ENCODE data around the gene ADAM22.
A peak's percentile ranks its signal among the peaks of the same experiment; 100 is the strongest.

Gene ADAM22

DNA sequence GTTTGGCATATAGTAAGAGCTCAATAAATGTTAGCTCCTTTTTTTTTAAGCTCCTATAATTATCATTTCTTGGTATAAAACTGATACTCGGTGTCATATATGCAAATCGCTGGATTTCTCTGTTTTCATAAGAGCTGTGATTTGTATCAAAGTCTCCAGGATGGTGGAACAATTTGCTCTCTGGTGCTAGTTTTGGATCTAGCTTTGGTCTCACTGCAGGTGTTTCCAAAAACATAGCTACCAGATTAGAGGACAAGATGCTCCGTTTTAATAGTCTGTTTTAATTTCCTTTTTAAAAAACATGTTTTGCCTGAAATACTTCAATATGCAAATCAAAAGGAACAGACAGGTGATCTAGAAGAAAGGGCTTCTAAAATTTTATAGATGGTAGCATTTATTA is 25.3 kb downstream of the ADAM22 start:
- DNase-seq, result no peak

GRCh38 chr7:87960239-87960638 is 26.2 kb downstream of the ADAM22 start:
- DNase-seq, result no peak

- no peak for DNase-seq
Measured at GRCh38 chr7:87961754-87962153, 27.7 kb downstream of the ADAM22 start.

- no peak for DNase-seq
Measured at GRCh38 chr7:87966271-87966670, 32.2 kb downstream of the ADAM22 start.

DNA sequence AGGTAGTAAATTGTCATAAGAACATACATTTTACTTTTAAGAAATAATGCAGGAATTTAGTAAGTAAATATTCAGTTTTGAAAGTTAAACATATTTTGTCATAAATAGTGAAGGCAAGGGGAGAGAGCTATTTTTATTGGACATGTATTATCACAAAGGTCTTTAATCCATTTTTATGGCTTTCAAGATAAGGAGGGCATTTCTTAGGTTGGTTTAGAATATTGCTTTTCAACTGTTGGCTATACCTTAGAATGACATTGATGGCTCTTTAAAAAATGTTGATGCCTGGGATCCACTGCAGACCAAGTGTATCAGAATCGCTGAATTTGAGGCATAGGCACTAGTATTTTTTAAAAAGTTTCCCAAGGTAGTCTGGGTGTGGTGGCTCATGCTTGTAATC is 34.0 kb downstream of the ADAM22 start:
- DNase-seq, result no peak

GRCh38 chr7:87982116-87982515 is 48.1 kb downstream of the ADAM22 start:
- peak; percentile 44 to 49 for DNase-seq

DNA sequence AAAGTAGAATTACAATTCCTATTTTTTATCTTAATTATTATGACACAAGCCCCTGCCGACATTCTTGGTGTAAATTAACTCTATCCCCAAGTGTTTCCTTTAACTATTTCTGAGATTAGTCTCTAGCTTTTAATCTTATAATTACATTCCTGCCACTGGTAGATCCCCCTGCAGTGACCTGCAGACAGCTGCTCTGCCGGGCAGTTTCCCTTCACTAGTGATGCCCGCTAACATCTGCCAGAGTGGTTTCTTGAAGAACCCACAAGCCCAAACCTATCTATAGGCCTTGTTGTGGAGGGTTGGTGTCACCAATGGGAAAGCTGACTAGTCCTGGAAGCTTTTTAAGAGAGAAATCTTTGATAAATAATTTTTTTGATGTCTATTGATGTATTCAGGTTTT is 50.0 kb downstream of the ADAM22 start:
- no peak for DNase-seq

DNA sequence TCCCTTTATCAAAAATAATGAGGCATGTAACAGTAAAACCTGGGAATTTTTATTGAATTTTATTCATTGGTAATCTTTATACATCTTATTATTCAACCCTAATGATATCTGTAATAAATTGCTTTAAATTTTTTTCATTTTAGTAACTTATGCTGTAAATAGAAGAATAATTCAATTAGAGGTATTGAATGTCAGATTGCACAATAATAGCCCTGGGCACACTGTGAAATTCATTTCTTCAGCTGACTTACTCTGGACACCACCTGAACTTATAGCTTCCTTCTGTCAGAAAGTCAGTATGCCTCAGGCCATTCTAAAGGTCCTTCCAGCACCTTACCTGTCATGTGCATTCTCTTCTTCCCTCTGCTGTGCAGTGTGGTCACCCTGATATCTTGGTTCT is 59.2 kb downstream of the ADAM22 start:
- no peak for DNase-seq

- DNase-seq, result no peak
Measured at GRCh38 chr7:87999261-87999660, 65.2 kb downstream of the ADAM22 start.

DNA sequence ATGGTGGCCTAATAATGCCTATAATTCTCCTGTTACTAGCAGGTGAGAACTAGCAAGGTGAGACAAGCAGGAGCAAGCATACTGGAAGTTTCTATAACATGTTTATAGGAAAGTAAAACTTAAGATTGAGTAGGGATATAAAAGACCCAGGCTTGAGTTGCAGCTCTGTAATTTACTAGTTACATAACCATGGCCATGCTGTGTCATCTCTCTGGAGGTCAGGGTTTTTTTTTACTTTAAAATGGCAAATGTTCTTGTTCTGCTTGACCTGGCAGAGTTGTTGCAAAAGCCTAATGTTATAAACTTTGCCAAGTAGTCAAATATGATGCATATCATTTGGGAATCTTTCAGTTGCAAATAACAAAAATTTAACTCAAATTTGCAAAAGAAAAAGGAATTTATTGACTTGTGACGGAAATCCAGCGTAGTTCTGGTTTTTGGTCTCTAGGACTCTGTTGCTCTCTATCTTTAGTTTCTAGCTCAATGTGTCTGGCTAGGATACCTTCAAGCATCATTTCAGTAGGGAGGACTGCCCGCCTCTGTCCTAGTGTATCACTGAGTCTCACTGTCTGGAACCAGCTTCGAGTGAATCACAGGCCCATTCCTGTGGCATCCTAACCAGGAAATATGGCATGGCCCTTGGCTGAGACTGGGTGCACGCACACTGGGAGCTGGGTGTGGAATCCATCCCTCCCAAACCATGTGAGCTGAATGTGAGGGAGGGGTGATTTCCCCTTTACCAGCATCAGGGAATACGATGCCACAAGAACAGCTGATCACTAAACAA is 67.9 kb downstream of the ADAM22 start:
- DNase-seq, result no peak

DNA sequence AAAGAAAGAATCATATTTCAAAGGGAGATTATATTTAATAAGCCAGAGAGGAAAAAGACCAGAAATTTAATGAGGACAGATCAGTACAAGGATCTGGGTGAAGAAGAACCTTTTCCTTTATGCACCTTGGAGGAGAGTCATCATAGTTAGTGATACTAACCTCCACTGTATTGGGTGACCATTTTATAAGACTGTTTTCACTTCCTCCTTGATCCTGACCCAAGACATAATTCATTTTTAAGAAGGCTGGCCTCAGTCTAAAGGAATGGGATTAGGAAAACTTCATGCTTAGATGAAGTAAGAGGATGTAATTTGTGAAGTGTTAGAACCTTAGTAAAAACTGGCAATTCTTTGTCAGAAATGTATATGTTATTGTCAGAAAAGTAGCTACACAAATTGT is 68.6 kb downstream of the ADAM22 start:
- DNase-seq, result no peak

DNA sequence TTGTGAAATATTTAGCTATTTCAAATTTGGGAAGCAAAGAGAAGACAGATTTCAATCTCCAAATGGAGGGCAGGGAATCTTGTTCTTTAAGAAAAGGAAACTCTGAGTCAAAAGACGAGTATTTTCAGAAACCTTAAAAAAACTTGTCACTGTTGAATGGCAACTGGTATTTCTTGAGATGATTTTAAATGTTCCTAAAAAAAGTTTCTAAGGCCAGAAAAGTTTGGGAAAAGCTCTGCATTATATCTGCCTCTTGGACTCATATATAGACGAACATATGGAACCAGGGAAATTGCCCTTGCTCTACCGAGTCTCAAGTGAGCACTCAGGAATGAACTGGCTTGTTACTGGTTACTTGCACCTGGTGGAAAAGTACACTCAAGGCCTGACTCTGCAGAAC is 69.5 kb downstream of the ADAM22 start:
- no peak for DNase-seq

- DNase-seq, result no peak
Measured at GRCh38 chr7:88005191-88005590, 71.1 kb downstream of the ADAM22 start.

DNA sequence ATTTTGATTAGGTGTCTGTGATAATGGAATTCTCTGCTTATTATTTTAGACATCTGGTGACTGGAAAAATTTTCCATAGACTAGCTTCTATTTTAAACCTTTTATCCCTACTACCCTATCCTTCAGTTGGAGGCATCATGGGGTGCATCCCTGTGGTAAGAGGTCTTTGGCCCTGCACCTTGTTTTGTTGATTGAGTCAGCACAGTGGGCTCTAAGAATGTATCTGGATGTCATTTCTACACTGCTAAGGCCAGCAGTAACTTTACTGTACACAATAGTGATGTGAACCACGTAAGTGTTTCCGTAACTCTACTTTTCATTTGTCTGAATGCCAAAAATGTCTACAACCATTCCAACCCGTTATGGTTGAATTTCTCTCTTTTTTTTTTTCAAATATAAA is 75.6 kb downstream of the ADAM22 start:
- no peak for DNase-seq

DNA sequence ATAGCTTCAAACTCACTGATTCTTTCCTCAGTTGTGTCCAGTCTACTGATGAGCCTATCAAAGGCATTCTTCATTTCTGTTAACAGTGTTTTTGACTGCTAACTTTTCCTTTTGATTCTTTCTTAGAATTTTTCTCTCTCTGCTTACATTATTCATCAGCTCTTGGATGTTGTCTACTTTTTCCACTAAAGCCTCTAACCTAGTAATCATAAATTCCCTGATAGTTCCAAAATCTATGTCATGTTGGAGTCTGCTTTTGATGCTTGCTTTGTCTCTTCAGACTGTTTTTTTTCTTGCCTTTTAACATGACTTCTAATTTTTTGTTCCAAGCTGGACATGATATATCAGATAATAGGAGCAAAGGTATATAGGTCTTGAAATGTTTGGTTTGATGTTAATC is 78.0 kb downstream of the ADAM22 start:
- no peak for DNase-seq

DNA sequence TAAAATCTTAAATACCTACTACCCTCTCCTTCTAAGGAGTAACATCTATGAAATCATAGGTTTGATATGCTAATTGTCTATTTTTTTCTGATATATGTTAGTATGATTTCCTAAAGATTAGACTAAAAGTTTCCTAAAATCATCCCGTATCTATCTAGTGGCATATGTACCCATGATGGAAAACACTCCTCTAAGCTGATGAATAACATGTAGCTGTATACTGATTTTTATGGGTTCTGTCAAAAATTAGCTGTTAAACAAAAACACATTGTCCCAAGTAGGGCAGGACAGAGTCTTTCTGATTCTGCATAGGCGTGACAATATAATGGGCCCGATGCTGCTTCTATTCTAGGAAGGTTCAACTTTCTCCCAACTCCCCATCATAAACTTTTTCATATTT is 79.9 kb downstream of the ADAM22 start:
- DNase-seq, result no peak

GRCh38 chr7:88014581-88014980 is 80.5 kb downstream of the ADAM22 start:
- no peak for DNase-seq

- no peak for DNase-seq
Measured at GRCh38 chr7:88015309-88015708, 81.3 kb downstream of the ADAM22 start.

DNA sequence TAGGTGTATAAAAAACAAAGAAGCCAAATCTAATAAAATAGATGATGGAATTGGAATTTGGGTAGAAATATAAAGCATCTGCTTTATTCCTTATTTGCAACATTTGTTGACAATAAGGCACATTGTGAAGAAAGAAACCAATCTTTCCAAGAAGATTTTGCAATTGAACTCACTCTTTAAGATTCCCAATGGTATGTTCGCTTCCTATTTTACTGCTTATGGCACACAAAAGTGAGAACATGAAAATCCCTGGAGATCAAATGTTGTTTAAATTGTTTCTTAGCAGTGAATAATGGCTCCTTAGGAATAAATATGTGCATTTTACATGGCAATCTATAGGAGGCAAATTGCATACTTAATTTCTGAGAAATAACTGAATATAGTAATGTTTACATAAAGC is 84.5 kb downstream of the ADAM22 start:
- no peak for DNase-seq

- DNase-seq, result no peak
Measured at GRCh38 chr7:88020953-88021665, 87.1 kb downstream of the ADAM22 start.

DNA sequence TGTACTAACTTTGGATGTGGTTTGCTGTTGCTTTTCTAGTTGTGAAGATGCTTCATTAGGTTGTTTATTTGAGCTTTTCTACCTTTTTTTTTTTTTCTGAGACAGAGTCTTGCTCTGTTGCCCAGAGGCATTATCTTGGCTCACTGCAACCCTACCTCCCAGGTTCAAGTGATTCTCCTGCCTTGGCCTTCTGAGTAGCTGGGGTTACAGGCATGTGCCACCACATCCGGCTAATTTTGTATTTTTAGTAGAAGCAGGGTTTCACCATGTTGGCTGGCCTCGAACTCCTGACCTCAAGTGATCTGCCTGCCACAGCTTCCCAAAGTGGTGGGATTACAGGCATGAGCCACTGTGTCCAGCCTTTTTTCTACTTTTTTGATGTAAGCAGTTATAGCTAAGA is 93.7 kb downstream of the ADAM22 start:
- no peak for DNase-seq

DNA sequence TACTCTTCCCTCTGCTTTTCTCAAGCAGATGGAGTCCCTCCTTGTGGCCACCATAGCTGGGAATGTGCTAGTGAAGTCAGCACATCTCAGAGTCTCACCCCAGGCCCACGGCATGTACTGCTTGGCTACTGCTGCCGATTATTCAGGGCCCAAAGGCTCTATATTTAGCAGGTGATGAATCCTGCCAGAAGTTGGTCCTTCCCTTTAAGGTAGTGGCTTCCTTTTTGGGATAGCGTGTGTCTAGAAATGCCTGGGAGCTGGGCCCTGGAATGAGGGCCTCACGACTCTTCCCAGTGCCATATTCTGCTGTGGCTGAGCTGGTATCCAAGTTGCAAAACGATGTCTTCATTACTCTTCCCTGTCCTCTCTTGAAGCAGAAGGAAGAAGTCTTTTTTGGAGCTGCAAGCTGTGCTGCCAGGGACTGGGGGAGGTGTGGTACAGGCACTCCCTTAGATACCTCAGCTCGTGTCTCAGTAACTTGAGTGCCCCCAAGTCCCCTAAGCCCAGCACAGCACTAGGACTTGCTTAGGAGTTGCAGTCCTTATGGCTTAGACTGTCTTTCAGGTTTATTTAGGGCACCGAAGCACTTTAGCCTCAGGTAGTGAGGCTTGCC is 100.1 kb downstream of the ADAM22 start:
- DNase-seq, result no peak

DNA sequence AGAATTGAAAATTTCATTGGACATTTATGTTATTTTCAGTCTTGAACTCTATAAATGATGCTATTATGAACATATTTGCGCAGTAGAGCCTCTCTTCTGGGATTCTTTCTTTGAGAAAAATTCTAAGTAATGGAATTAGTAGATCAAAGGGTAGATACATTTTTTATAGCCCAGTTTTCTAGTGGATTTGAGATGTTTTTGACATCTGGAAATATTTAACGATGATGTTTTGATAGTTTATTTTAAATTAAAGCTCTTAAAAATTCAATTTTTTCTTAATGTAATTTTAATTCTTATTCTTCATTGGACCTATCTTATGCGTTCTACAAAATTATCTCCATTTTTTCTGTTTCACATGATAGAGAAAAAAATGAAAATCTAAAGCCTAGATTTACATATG is 103.0 kb downstream of the ADAM22 start:
- DNase-seq, result no peak

DNA sequence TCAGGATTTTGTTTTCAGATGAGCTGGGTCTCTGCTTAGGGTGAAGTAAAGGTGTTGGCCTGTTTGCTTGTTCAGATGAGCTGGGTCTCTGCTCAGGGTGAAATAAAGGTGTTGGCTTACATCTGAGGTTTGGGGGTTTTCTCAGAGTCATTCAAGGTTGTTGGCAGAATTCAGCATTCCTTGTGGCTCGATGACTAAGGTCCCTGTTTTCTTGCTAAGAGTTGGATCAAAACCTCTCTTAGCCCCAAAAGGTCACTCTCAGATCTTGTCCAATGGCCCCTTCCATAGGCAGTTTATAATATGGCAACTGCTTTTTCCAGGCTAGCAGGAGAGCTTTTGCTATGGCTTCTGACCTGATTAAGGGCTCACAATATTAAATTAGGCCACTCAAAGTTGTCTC is 106.6 kb downstream of the ADAM22 start:
- no peak for DNase-seq

All from NCI-H526 (cell line).